Bronchial epithelial cell (primary cell): Measurements from ENCODE around the gene C13orf46. TPM values are rescaled to one million over a fixed set of nuclear protein-coding genes. Genes with fewer than 3 reads are reported as not detected.
A peak's percentile ranks its signal among the peaks of the same experiment; 100 is the strongest.

Experiments
- DNase-seq: peaks from one replicate; pipeline ENCODE4 v3.0.0-alpha.2; 2010; ENCODE audit warnings: low read depth
- FAIRE-seq: peaks from 2 replicates; lab custom pipeline; 2011; peaks lifted over from hg19 to GRCh38; lab: Jason Lieb, UNC
- H3K27me3 ChIP-seq: 2 replicates; pipeline ENCODE4 v1.5.1; 2011; ENCODE audit warnings: low read length; ENCODE audit not compliant: control insufficient read depth, insufficient read depth
- H3K36me3 ChIP-seq: 2 replicates; pipeline ENCODE4 v1.5.1; 2011; ENCODE audit warnings: low read length; ENCODE audit not compliant: control insufficient read depth, insufficient read depth
- H3K4me3 ChIP-seq: 2 replicates; pipeline ENCODE4 v1.5.1; 2011; ENCODE audit warnings: mild to moderate bottlenecking, low read depth, low read length, control low read depth
- CTCF ChIP-seq: IDR thresholded peaks from 2 replicates; pipeline ENCODE4 v1.5.1; 2011; ENCODE audit warnings: mild to moderate bottlenecking, moderate library complexity, low read length, control low read depth, inconsistent platforms; ENCODE audit not compliant: insufficient read depth, severe bottlenecking
- total RNA-seq: library from RNA; depleted of rRNA; stranded (reverse); fragments of >200 nt; gene quantifications from 2 replicates; pipeline ENCODE4 v1.2.1, GENCODE V29; 2014

Gene C13orf46
- total RNA-seq, 1 donor from 2014 or later, result not detected

DNA sequence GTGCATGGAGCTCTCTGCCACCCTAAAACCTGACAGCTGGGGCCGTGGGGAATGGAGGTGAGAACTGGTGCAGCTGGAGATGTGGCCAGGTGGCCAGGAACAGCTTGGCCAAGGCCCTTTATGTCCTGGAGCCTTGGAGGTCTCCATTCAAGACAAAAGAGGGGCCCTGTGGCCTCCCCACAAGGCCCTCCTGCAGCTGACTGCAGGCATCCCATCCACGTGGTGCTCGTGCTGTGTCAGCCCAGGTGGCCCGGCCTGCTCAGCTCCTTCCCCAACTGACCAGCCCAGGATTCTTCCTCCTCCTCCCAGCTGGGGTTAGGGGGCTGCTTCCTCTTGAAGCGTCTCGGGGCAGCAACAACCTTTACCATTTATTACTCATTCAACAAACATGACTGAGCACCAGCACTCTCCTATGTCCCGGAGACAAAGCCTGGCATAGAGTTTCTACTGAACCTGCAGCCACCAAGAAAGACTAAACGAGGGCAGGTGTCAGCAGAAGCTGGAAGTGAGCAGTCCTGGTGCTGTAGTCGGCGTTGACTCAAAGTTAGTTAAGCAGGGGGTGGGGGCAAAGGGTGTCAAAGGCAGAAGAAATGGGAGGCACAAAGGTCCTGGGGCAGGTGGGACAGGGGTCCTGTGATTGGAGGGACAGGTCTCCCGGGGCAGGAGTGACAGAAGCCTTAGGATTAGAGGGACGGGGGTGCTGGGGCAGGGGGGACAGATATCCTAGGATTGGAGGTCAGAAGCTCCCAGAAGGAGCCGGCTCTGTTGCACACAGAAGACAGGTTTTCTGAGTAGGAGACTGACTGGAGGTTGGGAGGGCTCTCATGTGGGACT is 23.3 kb upstream of the C13orf46 start:
- Histone ChIP-seq H3K4me3 (no peak overlapping the region), H3K36me3 (no peaks in the 10 kb centered on the region), H3K27me3 (no peaks in the 10 kb centered on the region)
- DNase-seq (no peak), FAIRE-seq (no peak)
- no peak for TF ChIP-seq CTCF

GRCh38 chr13:113996081-113996911 is 22.4 kb upstream of the C13orf46 start:
- H3K27me3 ChIP-seq, result no peaks in the 10 kb centered on the region
- DNase-seq (no peak), FAIRE-seq (no peak)
- no peak for TF ChIP-seq CTCF
- H3K4me3 ChIP-seq, result no peak overlapping the region
- H3K36me3 ChIP-seq, result no peaks in the 10 kb centered on the region

DNA sequence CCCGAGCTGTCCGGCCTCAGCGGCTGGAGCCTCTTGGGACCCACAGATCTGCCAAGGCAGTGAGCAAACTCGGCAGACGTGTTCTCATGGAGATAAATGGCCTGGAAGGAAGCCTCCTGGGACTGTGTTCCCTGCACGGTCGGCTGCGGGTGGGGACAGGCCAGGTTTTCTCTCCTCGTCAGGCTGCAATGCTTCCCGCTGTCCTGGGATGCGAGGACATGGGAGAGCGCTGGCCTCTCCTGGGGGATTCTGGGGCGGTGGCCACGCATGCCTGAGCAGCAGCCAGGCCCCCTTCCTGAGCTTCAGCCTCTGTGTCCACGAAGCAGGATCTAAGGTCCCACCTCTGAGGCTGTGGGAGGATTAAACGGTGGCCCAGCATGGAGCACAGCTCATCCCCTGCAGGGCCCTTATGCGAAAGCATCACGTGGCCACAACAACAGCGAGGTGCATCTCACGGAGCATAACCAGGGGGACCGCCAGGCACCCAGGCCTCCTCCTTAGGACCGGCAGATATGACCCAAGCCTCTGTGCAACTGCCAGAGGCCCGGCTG is 21.2 kb upstream of the C13orf46 start:
- Histone ChIP-seq H3K4me3 (no peak overlapping the region), H3K36me3 (no peaks in the 10 kb centered on the region), H3K27me3 (no peaks in the 10 kb centered on the region)
- DNase-seq, result no peak
- TF ChIP-seq CTCF, result no peak
- no peak for FAIRE-seq

DNA sequence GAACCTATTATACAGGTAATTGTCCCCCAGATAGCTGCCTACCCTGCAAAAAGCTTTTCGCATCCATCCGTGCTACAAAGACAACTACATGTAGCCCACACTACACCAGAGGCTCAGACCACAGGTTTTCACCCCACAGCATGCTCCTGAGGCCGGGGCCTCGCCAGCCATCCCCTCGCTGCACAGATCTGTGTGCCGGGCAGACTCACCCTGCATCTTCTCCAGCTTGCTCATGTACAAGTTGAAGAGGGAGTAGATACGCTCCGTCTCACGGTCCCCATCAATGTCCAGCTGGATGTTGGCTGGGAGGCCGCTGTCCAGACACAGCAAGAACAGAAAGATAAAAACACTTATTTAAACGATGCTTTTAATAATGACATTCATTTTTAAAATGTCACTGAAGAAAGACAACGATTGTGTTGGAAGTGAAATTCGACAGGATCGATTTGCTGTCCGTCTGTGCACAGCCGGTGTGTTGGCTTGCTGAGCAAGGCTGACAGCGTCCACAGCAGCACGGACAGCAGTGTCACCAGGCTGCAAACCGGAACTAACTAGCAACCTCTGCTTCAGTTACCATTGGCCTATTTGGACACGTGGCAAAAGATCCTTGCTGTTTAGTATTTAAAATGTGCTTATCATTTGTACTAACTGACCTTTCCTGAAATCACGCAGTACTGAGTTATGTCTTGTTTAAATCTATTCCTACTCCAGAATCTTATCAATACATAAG is 18.6 kb upstream of the C13orf46 start:
- DNase-seq (no peak), FAIRE-seq (peak; percentile 64)
- Histone ChIP-seq H3K4me3 (no peak overlapping the region), H3K27me3 (no peaks in the 10 kb centered on the region), H3K36me3 (no peaks in the 10 kb centered on the region)
- TF ChIP-seq CTCF, result no peak

DNA sequence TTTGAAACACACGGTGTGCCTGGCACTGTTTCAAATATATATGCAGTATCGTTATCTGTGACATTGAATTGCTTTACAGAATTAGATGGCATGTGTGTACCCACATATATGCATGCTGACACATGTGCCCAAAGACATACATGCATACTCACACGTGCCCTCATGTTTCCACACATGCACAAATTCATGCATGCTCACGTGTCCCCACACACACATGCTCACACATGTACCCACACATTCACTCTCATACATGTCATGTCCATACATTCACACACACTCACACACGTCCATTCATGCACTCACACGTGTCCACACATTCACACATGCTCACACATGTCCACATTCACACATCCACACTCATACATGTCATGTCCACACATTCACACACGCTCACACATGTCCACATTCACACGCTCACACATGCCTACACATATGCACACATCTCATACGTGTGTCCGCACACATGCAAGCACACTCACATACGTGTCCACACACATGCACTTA is 17.9 kb upstream of the C13orf46 start:
- Histone ChIP-seq H3K27me3 (no peaks in the 10 kb centered on the region), H3K4me3 (no peak overlapping the region), H3K36me3 (no peaks in the 10 kb centered on the region)
- DNase-seq (no peak), FAIRE-seq (peak; percentile 99)
- TF ChIP-seq CTCF, result no peak
